Non-pigmented ciliary epithelial cell (primary cell): ENCODE measurements around the gene COLEC12.

Experiments
- DNase-seq: peaks from one replicate; pipeline ENCODE4 v3.0.0-alpha.2; 2010; ENCODE audit warnings: low read depth

COLEC12 gene

GRCh38 chr18:500632-501405, at the start of gene COLEC12:
Gene COLEC12, minus strand, starts transcription at chr18:500701. Its CDS starts 187 bp downstream, at chr18:500514.
- no peak for DNase-seq

- no peak for DNase-seq
These were observed 49.5 kb upstream of the COLEC12 start for GRCh38 chr18:549967-550366.

GRCh38 chr18:543447-544078, 43.1 kb upstream of the COLEC12 start:
- DNase-seq = no peak

- no peak for DNase-seq
These were observed 33.6 kb upstream of the COLEC12 start for GRCh38 chr18:533995-534601.

- DNase-seq = no peak
These were observed 32.1 kb upstream of the COLEC12 start for GRCh38 chr18:532632-533031.

GRCh38 chr18:532018-532417, 31.5 kb upstream of the COLEC12 start:
- no peak for DNase-seq

GRCh38 chr18:527146-527545, 26.6 kb upstream of the COLEC12 start:
- no peak for DNase-seq

GRCh38 chr18:526681-527080, 26.2 kb upstream of the COLEC12 start:
- DNase-seq = no peak

GRCh38 chr18:525036-525797, 24.7 kb upstream of the COLEC12 start:
- peak; percentile 23 for DNase-seq

GRCh38 chr18:524466-524865, 24.0 kb upstream of the COLEC12 start:
- DNase-seq = no peak

- no peak for DNase-seq
These were observed 23.1 kb upstream of the COLEC12 start for GRCh38 chr18:523561-523960.

GRCh38 chr18:519019-519879, 18.7 kb upstream of the COLEC12 start:
- no peak for DNase-seq

- DNase-seq = no peak
These were observed 17.6 kb upstream of the COLEC12 start for GRCh38 chr18:518081-518480.

GRCh38 chr18:515838-516237, 15.3 kb upstream of the COLEC12 start:
- no peak for DNase-seq

- DNase-seq = no peak
These were observed 14.8 kb upstream of the COLEC12 start for GRCh38 chr18:515156-515815.

- no peak for DNase-seq
These were observed 13.5 kb upstream of the COLEC12 start for GRCh38 chr18:513826-514530.

GRCh38 chr18:512957-513356, 12.5 kb upstream of the COLEC12 start:
- DNase-seq = no peak

GRCh38 chr18:508835-509234, 8.3 kb upstream of the COLEC12 start:
- DNase-seq = no peak

GRCh38 chr18:507636-508035, 7.1 kb upstream of the COLEC12 start:
- DNase-seq = no peak

GRCh38 chr18:506801-507200, 6.3 kb upstream of the COLEC12 start:
- DNase-seq = no peak
